Gastroesophageal sphincter (tissue), 3 donors: Measurements from ENCODE around the gene APBA1.

Experiments used
- EP300 ChIP-seq: sonication (generic); formaldehyde crosslinking; IDR thresholded peaks from one replicate; pipeline ENCODE4 v1.6.1; 2017; ENCODE audit warnings: antibody characterized with exemption, mild to moderate bottlenecking
- POLR2A ChIP-seq, 2 donors: fragments of 450-650 bp; IDR thresholded peaks; one replicate each; pipeline ENCODE4 v1.6.1; 2017; ENCODE audit warnings: antibody characterized with exemption in 2 of 2, mild to moderate bottlenecking in 2 of 2, moderate library complexity in 1 of 2
- TF ChIP-seq, protein P1 (sequence below), 4 experiments: fragments of 200-600 bp in 2 of 4; fragments of 450-650 bp in 2 of 4; sonication (generic) in 1 of 4; IDR thresholded peaks; one replicate each; pipeline ENCODE4 v1.5.1; 2017 to 2019; ENCODE audit warnings: antibody characterized with exemption in 4 of 4, mild to moderate bottlenecking in 2 of 4, moderate library complexity in 2 of 4

DNA sequence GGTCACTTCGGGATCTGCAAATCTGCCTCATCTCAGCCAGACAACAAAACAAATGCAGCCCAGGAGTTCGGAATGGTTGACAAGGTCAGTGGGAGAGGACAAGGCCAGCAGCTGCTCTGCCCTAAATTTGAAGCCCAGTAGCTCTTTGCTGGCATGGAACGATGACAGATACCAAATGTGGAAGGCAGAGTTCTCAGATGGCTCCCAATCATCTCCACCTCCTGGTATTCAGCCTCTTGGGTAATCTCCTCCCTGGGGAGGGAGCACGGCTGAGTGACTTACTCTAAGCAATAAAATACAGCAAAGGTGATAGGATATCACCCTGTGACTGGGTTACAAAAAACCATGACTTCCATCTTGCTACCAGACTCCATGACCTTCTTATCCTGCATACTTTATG lies 174.4 kb downstream of the APBA1 start:
- TF ChIP-seq, protein P1, sequence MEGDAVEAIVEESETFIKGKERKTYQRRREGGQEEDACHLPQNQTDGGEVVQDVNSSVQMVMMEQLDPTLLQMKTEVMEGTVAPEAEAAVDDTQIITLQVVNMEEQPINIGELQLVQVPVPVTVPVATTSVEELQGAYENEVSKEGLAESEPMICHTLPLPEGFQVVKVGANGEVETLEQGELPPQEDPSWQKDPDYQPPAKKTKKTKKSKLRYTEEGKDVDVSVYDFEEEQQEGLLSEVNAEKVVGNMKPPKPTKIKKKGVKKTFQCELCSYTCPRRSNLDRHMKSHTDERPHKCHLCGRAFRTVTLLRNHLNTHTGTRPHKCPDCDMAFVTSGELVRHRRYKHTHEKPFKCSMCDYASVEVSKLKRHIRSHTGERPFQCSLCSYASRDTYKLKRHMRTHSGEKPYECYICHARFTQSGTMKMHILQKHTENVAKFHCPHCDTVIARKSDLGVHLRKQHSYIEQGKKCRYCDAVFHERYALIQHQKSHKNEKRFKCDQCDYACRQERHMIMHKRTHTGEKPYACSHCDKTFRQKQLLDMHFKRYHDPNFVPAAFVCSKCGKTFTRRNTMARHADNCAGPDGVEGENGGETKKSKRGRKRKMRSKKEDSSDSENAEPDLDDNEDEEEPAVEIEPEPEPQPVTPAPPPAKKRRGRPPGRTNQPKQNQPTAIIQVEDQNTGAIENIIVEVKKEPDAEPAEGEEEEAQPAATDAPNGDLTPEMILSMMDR (IDR thresholded peaks at IDR 0.05), result no peak
- TF ChIP-seq POLR2A (IDR thresholded peaks at IDR 0.05) (no peak), EP300 (no peak)
